NCI-H2196 treated with DMSO at 0.1 percent for 48 hours (cell line): ENCODE measurements around the gene CA5B.
"Not testable (repeated sequence)": the region's sequence is repeated elsewhere in the genome, so short reads cannot be mapped to it uniquely, and the experiment has no call there.

ENCODE experiments used
- DNase-seq: peaks from one replicate; lab custom pipeline; 2025; ENCODE audit not compliant: unreplicated experiment; lab: John Stamatoyannopoulos, UW

The CA5B gene

GRCh38 chrX:15737959-15738902 lies at the start of gene CA5B:
Gene CA5B, plus strand, starts transcription at chrX:15738270. Its CDS starts 11,754 bp downstream, at chrX:15750024.
- peak; percentile 77 for DNase-seq

DNA sequence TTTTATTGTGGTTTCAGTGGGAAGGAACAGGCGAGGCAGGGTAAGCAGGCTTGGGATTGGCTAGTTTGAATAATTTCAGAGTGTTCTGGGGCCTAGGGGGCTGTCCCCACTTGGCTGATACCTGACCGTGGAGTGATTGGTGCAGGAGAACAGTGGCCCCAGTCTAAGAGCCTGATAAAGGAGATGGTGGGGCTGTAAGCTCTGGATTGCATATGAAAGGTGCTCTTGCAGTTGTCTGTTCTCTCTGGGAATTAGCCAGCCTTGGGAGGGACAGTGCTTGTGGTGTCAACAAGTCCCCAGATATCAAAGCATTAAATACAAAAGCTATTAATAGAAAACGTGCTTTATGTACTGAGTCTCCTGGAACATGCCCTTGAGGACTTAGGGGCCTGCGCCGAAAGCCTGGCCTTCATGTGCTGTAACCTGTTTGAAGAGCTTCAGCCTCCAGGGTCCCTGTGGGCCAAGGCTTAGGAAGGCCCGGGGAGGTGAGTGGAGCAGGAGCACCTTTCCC lies 43.1 kb upstream of the CA5B start:
- no peak for DNase-seq

DNA sequence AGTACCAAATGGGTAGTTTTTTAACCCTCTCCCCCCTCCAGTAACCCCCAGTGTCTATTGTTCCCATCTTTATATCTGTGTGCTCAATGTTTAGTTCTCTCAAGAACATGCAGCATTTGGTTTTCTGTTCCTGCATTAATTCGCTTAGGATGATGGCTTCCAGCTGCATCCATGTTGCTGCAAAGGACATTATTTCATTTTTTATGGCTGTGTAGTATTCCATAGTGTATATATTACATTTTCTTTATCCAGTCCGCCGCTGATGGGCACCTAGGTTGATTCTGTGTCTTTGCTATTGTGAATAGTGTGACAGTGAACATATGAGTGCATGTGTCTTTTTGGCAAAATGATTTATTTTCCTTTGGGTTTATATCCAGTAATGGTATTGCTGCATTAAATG lies 41.6 kb upstream of the CA5B start:
- no peak for DNase-seq

DNA sequence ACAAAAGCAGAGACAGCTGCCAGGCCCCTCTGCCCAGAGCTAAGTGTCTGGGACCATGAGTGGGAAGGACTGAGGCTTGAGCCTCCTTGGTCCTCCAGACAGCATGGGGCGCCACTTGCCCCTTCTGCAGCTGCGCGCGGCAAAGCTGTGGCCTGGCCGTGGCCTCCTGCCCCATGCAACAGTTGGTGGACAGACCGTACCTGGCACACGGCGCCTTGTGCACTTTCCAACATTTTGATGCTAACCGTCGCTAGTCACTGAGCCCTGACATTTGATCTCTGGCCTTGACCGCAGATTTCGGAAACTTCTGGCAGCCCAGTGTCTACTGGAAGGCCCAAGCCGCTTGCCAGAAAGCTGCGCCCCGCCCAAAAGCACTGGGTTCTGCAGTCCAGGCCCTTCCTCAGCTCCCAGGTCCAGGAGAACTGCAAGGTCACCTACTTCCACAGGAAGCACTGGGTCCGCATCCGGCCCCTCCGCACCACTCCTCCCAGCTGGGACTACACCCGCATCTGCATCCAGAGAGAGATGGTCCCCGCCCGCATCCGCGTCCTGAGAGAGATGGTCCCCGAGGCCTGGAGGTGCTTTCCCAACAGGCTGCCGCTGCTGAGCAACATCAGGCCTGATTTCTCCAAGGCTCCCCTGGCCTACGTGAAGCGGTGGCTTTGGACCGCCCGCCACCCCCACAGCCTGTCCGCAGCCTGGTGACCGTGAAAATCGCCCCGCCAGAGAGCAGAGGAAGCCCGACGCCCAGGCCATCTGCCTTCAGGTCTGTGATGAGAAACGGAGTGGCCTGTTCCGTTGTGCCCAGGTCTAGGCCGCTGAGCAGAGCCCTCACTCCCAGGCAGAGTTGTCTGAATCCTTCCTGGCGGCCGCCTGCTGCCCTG lies 35.3 kb upstream of the CA5B start:
- no peak for DNase-seq

- DNase-seq: not testable (repeated sequence)
Observed at GRCh38 chrX:15703809-15704208, 34.3 kb upstream of the CA5B start.

DNA sequence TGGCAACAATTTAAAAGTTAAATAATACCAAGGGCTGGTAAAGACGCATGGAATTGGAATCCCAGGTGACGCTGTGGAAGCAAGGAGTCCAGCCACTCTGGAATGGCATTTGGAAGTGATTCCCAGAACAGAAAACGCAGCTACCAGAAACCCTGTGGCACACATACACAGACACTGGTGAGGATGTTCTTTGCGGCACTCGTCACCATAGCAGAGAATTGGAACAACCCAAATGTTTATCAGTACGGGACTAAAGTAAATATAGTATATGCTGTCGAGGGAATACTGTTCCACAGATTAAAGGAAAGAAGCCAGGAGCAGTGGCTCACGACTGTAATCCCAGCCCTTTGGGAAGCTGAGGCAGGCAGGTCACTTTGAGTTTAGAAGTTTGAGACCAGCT lies 33.8 kb upstream of the CA5B start:
- DNase-seq: not testable (repeated sequence)

- DNase-seq: no peak
Observed at GRCh38 chrX:15714529-15714928, 23.5 kb upstream of the CA5B start.

- no peak for DNase-seq
Observed at GRCh38 chrX:15718283-15718970, 19.6 kb upstream of the CA5B start.

DNA sequence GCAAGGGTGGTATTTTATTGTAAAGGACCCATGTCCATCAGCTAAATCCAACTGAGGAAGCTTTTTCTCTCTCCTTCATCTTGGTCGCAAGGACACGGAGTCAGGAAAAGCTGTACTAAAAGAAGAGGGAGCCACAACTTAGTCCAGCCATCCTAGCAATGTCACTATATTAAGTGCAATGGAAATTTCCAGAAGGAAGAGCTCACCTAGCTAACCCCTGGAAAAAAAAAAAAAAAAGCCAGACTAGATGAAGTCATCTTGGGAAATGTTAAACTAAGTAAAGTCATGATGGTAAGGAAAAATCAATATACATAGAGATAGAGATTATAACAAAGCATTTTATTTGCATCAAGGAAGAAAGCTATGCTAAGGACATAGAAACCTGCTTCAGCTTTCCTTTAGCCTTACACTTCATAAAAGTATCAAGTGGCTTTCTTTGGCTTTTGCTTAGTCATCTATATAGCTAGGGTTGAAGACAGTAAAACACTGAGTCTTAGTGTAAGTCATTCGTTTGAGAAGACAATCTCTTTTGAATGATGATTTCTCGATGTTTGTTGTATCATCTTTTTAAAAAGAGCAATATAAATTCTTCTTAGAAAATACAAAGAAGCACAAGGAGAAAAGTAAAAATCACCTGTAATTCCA lies 18.6 kb upstream of the CA5B start:
- DNase-seq: no peak

- no peak for DNase-seq
Observed at GRCh38 chrX:15721911-15722310, 16.2 kb upstream of the CA5B start.

GRCh38 chrX:15723887-15724517 lies 14.1 kb upstream of the CA5B start:
- DNase-seq: no peak

- DNase-seq: no peak
Observed at GRCh38 chrX:15724911-15725310, 13.2 kb upstream of the CA5B start.

DNA sequence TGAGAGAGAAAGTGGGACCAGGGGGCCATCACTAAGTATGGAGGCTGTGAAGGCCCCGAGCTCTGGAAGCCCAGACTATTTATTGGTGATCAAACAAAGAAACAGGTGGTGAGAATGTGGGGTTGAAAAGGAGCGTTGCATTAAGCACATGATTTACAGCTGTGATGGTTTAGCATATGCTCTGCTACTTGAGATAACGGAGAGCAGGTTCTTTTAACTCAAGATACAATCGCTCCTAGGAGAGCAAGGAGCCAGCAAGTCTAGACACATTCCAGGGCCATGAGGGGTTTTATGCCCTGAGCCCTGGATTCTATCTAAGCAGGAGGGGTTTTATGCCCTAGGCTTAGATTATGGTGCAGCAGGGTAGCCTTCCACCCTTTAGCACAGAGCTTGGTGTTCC lies 6.7 kb upstream of the CA5B start:
- DNase-seq: not testable (repeated sequence)

DNA sequence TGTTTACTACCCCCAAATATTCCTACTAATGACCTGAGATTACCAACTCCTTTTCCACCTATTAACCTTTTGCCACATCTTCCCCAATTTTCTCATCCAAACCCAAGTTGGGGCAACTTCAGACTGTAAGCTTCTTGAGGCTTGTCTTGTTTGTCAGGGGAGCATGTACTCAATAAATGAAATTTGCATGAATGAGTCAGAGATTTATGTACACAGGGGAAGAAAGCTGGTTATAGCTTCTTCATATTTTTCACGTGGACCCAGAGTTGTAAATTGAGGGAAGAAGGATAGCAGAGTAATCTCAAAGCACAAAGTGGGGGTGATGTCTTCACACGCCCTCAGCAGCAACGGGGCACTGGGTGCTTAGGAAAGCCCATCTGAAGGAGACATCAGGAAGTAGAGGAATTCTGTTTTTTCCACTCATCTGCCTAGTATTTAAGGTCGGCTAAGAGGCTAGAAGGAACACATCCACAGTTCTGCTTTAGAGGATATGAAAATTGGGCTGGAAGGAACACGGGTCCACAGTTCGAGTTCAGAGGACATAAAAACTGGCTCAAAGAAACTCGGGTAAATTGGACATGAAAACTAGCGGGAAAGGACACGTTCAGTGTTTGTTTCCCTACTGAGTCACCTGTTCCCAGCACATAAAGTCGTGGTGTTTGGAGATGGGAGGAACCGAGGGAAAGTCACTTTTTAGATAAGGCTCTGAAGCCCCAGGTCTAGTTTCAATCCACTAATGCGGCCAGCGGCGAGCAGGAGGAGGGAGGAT lies 696 bp upstream of the CA5B start:
- no peak for DNase-seq

DNA sequence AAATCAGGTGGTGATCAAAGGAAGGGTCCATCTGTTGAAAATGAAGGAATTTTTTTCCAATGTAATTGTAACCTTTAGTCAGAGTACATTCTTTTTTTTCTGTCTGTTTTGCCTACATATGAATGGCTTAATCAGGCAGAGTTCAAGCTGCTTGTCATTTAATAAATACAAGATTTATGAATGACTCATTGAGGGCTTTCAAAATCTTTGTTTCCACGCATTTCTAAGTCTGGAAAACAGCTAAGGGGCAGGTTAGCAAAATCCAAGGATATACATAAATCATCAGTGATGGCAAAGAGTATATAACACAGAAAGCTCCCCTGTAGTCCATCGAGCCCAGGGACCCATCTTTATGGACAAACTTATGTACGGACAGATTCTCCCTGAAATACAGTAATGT lies 1.8 kb downstream of the CA5B start:
- no peak for DNase-seq

DNA sequence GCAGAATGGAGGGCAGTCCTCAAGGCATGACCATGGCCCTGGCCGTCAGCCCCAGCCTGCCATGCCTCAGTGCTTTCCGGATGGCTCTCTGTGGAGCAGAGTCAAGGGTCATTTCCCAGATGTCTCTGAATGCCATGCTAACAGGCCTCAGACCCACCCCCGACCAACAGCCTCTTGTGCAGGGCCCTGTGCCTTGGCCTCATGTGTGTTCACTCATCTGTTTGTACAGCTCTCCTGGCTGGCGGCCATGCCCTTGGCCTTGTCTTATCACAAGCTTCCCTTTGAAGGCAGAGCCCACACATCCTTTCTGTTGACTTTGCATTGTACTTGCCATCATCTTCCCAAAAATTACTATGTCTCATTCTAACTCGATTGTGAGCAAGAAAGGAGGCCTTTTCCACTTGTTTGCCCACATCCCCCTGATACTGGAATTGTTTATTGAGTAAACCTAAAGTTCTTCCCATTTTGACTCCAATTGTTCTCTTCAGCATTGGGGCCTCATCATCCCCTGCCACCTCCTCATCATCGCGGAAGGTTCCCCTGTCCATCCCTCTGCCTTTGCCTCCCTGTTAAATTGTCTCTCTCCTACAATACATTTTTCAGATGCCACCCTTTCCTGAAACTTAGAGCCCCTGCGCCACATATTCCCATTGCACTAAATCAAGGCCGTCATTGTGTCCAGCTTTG lies 6.3 kb downstream of the CA5B start:
- no peak for DNase-seq

DNA sequence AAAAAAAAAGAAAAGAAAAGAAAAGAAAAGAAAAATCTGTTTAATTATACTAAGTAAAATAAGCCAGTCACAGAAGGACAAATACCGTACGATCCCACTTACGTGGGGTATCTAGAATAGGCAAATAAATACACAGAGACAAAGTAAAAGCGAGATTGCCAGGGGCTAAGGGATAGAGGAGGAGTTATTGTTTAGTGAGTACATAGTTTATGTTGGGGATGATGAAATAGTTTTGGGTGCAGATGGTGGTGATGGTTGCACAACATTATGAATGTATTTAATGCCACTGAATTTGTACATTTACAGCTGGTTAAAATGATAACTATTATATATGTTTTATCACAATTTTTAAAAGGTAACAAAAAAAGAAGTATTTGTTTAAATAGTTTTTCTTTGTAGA lies 7.1 kb downstream of the CA5B start:
- DNase-seq: no peak

GRCh38 chrX:15746651-15747050 lies 8.6 kb downstream of the CA5B start:
- DNase-seq: not testable (repeated sequence)
